ENCODE results near the gene ZFYVE21. TPM values are rescaled to one million over a fixed set of nuclear protein-coding genes. Genes with fewer than 3 reads are reported as not detected.

ZFYVE21 gene
- 46.9 TPM for total RNA-seq
- long read RNA-seq, transcript ZFYVE21-202 (7 exons, 1,383 nt) = major isoform, 49 of 57 reads
- long read RNA-seq, partial matches to known transcripts = 2 of 57 reads
- long read RNA-seq, other reads (novel, unspliced or antisense) = 5 of 57 reads

GRCh38 chr14:103715052-103716000 is at the start of gene ZFYVE21, which contains the start of gene XRCC3:
ZFYVE21 (plus strand) TSS chr14:103715810; CDS start chr14:103715842, 32 bp downstream.
XRCC3 (minus strand) TSS chr14:103715451; CDS start chr14:103711087, 4,364 bp downstream.
- DNase-seq (ENCODE audit: missing footprints) = peak; percentile 100
- intact Hi-C loops (cut with DNase I) = loop anchor here (2.0 to 10.0 kb wide), 2 partner anchors 151 to 195 kb away; partner anchors contain the start of genes BAG5 and COA8
- ATAC-seq = peak; percentile 97

- ATAC-seq (no peak), DNase-seq (ENCODE audit: missing footprints) (no peak)
- intact Hi-C loops (cut with DNase I) = no loop called here
Measured at GRCh38 chr14:103667671-103668070, 47.9 kb upstream of the ZFYVE21 start.

- DNase-seq (ENCODE audit: missing footprints) = no peak
- no peak for ATAC-seq
- intact Hi-C loops (cut with DNase I) = no loop called here
Measured at GRCh38 chr14:103668117-103668516, 47.5 kb upstream of the ZFYVE21 start.

- DNase-seq (ENCODE audit: missing footprints) (no peak), ATAC-seq (no peak)
- intact Hi-C loops (cut with DNase I) = no loop called here
Measured at GRCh38 chr14:103669370-103669769, 46.2 kb upstream of the ZFYVE21 start.

- no peak for ATAC-seq
- intact Hi-C loops (cut with DNase I) = no loop called here
- DNase-seq (ENCODE audit: missing footprints) = no peak
Measured at GRCh38 chr14:103671911-103672310, 43.7 kb upstream of the ZFYVE21 start.

- intact Hi-C loops (cut with DNase I) = no loop called here
- ATAC-seq = no peak
- no peak for DNase-seq (ENCODE audit: missing footprints)
Measured at GRCh38 chr14:103675957-103676356, 39.7 kb upstream of the ZFYVE21 start.

GRCh38 chr14:103676881-103677675 is 38.5 kb upstream of the ZFYVE21 start:
- DNase-seq (ENCODE audit: missing footprints) (no peak), ATAC-seq (peak; percentile 36)
- intact Hi-C loops (cut with DNase I) = no loop called here

GRCh38 chr14:103679351-103679750 is 36.3 kb upstream of the ZFYVE21 start:
- no peak for DNase-seq (ENCODE audit: missing footprints)
- intact Hi-C loops (cut with DNase I) = no loop called here
- peak; percentile 58 for ATAC-seq

GRCh38 chr14:103680491-103681231 is 34.9 kb upstream of the ZFYVE21 start:
- intact Hi-C loops (cut with DNase I) = no loop called here
- no peak for ATAC-seq
- DNase-seq (ENCODE audit: missing footprints) = no peak

- ATAC-seq = no peak
- intact Hi-C loops (cut with DNase I) = no loop called here
- DNase-seq (ENCODE audit: missing footprints) = no peak
Measured at GRCh38 chr14:103683139-103683538, 32.5 kb upstream of the ZFYVE21 start.

GRCh38 chr14:103684471-103684870 is 31.1 kb upstream of the ZFYVE21 start:
- intact Hi-C loops (cut with DNase I) = no loop called here
- DNase-seq (ENCODE audit: missing footprints) (no peak), ATAC-seq (peak; percentile 20)

- intact Hi-C loops (cut with DNase I) = no loop called here
- no peak for DNase-seq (ENCODE audit: missing footprints)
- no peak for ATAC-seq
Measured at GRCh38 chr14:103684871-103685270, 30.7 kb upstream of the ZFYVE21 start.

- DNase-seq (ENCODE audit: missing footprints) = no peak
- ATAC-seq = no peak
- intact Hi-C loops (cut with DNase I) = no loop called here
Measured at GRCh38 chr14:103685276-103686211, 30.1 kb upstream of the ZFYVE21 start.

- intact Hi-C loops (cut with DNase I) = no loop called here
- ATAC-seq (no peak), DNase-seq (ENCODE audit: missing footprints) (no peak)
Measured at GRCh38 chr14:103686831-103687485, 28.7 kb upstream of the ZFYVE21 start.

- intact Hi-C loops (cut with DNase I) = no loop called here
- DNase-seq (ENCODE audit: missing footprints) = no peak
- ATAC-seq = no peak
Measured at GRCh38 chr14:103687712-103688111, 27.9 kb upstream of the ZFYVE21 start.

GRCh38 chr14:103688441-103688840 is 27.2 kb upstream of the ZFYVE21 start:
- no peak for DNase-seq (ENCODE audit: missing footprints)
- intact Hi-C loops (cut with DNase I) = no loop called here
- no peak for ATAC-seq
